ENCODE results near the gene MNDA.

MNDA gene

GRCh38 chr1:158830904-158831507 lies at the start of gene MNDA:
Gene MNDA, plus strand, starts transcription at chr1:158831351. Its CDS starts 10,803 bp downstream, at chr1:158842154.
- DNase-seq (ENCODE audit: low read depth), result no peak
- no peak within 1 kb of the TSS for H3K4me3 ChIP-seq (ENCODE audit: low read depth, low read length)

DNA sequence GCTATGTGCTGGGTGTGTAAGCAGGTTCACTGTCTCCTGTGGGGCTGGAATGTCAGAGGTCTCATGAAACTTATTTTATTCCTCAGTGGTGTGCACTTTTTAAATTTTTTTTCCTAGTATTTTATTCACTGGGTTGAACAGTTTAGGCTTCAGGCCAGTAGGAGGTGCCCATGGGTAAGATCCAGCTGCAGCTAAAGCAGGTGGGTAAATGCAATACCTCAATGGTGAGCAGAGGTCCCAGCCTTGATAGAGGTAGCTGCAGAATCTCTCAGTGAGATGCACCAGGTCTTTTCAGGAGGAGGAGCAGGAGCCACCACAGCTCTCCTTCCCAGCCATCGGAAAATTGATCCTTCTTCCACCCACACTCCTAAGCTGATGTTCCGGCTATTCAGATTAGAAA lies 37.5 kb upstream of the MNDA start:
- DNase-seq (ENCODE audit: low read depth), result no peak

DNA sequence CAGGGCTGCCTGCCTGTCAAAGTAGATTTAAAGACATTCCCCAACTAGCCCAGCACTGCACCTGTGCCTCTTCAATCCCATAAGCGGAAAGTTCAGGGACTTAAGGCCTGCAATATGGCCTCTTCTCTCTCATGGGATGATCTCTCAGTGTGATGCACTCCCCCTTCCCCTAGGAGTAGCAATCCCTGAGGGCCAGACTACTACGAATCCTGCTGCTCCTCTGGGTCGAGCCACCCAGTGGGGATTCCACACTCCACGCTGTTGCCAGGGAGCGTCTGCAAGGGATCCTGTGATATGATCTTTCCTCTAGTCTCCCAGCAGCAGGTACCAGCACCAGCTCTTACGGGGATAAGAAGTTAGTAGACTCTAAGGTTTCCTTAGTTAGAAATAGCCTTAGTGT lies 36.9 kb upstream of the MNDA start:
- no peak for DNase-seq (ENCODE audit: low read depth)
- H3K4me3 ChIP-seq (ENCODE audit: low read depth, low read length), result no peak overlapping the region

More for the DNA sequence above, 37.5 kb upstream of the MNDA start:
- no peak overlapping the region for H3K4me3 ChIP-seq (ENCODE audit: low read depth, low read length)

DNA sequence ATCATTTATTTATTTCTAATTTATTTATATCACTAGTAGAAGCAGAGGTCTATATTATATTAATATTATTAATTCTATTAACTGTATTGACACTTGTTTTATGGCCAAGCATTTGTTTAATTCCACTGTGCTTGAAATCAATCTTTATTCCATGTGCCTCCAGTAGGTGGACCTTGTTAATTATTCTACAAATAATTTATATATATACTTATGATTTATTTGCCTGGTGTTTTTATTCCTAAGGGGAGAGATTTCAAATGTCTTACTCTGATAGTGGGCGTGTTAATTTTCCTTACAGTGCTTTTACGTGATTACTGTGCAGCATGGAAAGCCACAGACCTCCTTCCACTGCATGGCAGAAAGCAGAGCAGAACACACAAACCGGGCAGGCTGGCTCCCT lies 32.6 kb upstream of the MNDA start:
- H3K4me3 ChIP-seq (ENCODE audit: low read depth, low read length), result no peak overlapping the region
- no peak for DNase-seq (ENCODE audit: low read depth)

DNA sequence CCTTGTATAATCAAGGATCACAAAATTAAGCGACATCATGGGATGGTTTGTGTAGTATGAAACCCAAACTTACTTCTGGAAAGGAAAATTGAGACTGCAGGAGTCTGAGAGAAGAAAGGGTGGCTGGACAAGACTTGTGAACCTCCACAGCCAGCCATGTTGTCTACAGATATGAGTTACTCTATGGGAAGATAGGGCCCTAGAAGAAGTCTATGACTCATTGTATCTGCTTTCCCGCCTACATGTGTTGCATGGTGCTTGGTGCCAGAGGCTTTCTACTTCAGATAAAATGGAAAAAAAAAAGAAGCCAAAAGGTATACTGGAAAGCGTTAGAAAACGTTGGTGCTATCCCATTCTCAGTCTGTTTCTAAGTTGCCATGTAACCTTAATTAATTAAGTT lies 31.5 kb upstream of the MNDA start:
- no peak overlapping the region for H3K4me3 ChIP-seq (ENCODE audit: low read depth, low read length)
- DNase-seq (ENCODE audit: low read depth), result no peak

DNA sequence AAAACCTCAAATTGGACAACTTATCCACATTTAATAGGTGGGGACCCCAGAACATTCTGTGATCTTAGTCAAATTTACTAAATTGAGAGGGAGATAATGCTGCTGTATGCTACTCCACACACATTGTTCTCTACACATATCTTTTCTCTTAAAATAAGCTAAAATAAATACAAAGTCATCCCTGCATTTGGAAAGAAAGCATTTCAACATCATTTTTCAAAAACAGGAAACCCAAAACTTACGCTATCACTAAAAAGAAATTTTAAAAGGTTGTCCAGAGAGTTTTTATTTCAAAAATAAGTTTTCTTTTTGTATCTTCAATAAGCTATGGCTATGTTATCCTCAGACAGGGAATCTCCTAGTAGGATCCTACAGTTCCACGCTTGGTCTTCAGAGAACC lies 30.6 kb upstream of the MNDA start:
- H3K4me3 ChIP-seq (ENCODE audit: low read depth, low read length), result no peak overlapping the region
- no peak for DNase-seq (ENCODE audit: low read depth)

DNA sequence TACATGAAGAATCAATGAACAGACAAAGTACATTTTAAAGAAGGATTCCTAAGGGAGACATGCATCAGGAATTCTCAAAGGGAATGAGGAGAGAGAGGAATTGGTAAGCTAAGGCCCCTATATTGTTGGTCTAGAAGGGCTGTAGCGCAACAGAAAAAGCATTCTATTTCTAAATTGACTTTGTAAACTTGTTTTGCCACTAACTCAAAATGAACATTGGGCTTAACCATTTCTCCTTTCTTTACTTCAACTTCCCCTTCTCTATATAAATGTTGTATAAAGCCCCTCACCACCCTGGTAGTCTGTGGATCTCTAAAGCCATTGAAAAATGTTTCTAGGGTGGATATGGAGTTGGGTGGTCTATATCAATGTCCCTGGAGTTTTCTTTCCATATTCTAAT lies 29.8 kb upstream of the MNDA start:
- DNase-seq (ENCODE audit: low read depth), result no peak
- H3K4me3 ChIP-seq (ENCODE audit: low read depth, low read length), result no peak overlapping the region

DNA sequence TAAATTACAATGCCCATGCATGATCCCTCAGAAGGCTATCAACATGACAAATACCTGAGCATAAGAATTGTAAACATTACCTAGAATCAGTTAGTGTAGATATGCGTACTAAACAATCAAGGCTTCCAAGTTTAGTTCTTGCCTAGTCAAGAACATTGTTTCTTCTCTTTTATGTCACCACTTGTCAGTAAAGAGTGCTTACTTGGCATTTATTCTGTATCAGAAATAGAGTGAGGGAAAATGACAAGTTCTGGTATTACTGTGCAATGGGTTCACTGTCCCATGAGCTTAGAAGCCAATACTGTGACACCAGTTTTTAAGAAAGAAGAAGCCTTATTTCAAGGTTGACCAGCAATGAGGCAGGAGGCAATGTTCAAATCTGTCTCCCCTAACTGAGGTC lies 27.5 kb upstream of the MNDA start:
- H3K4me3 ChIP-seq (ENCODE audit: low read depth, low read length), result no peak overlapping the region

GRCh38 chr1:158806916-158807536 lies 24.1 kb upstream of the MNDA start:
- no peak for DNase-seq (ENCODE audit: low read depth)

More for the DNA sequence above, 27.5 kb upstream of the MNDA start:
- no peak for DNase-seq (ENCODE audit: low read depth)

GRCh38 chr1:158809256-158809655 lies 21.9 kb upstream of the MNDA start:
- DNase-seq (ENCODE audit: low read depth), result no peak
- no peak overlapping the region for H3K4me3 ChIP-seq (ENCODE audit: low read depth, low read length)

More at GRCh38 chr1:158806916-158807536, 24.1 kb upstream of the MNDA start:
- H3K4me3 ChIP-seq (ENCODE audit: low read depth, low read length), result no peak overlapping the region

- no peak overlapping the region for H3K4me3 ChIP-seq (ENCODE audit: low read depth, low read length)
- no peak for DNase-seq (ENCODE audit: low read depth)
These were observed 21.3 kb upstream of the MNDA start for GRCh38 chr1:158809862-158810261.

- no peak overlapping the region for H3K4me3 ChIP-seq (ENCODE audit: low read depth, low read length)
- DNase-seq (ENCODE audit: low read depth), result no peak
These were observed 20.8 kb upstream of the MNDA start for GRCh38 chr1:158810311-158810710.

GRCh38 chr1:158812336-158812735 lies 18.8 kb upstream of the MNDA start:
- no peak for DNase-seq (ENCODE audit: low read depth)
- no peak overlapping the region for H3K4me3 ChIP-seq (ENCODE audit: low read depth, low read length)

- H3K4me3 ChIP-seq (ENCODE audit: low read depth, low read length), result no peak overlapping the region
- no peak for DNase-seq (ENCODE audit: low read depth)
These were observed 18.0 kb upstream of the MNDA start for GRCh38 chr1:158813164-158813563.

DNA sequence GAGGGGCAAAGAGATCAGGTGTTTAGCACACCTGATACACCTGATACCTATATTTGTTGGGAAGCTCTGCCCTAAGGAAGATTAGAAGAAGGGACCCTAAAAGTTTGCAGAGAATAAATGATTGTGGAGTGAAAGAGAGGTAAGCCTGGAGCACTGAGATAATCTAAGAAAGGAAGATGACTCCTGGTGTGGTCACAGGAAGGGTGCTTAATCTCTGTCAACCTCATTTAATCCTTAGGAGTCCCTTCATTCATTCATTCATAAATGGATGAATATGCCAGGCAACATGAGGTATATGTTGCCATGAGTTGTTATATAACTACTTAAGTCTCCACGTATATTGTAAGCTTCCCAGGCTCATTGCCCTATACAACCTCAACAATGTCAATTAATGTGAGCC lies 16.2 kb upstream of the MNDA start:
- no peak overlapping the region for H3K4me3 ChIP-seq (ENCODE audit: low read depth, low read length)
- no peak for DNase-seq (ENCODE audit: low read depth)

- no peak for DNase-seq (ENCODE audit: low read depth)
- no peak overlapping the region for H3K4me3 ChIP-seq (ENCODE audit: low read depth, low read length)
These were observed 12.6 kb upstream of the MNDA start for GRCh38 chr1:158818560-158818959.

DNA sequence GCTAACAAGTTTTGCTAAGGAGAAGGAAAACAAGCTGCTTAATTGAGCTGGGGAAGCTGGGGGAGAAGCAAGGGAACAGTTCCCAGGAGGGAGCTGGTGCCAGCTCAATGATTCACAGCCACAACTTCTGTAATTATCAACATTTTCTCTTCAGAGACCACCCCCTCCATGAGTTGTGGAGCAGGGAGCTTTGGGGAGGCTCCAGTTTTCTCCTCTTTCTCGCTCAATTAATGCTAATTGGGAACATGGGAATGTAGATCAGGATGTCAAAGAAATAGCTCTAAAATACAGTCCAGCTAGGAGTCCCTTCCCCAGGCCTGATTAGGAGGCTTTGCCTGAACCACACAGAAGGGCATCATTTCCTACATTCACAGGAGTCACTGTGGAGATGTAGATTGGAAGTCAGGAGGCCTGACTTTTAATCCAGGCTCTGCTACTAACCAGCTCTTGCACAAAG lies 12.1 kb upstream of the MNDA start:
- no peak for DNase-seq (ENCODE audit: low read depth)
- no peak overlapping the region for H3K4me3 ChIP-seq (ENCODE audit: low read depth, low read length)

GRCh38 chr1:158819461-158820443 lies 11.4 kb upstream of the MNDA start:
- H3K4me3 ChIP-seq (ENCODE audit: low read depth, low read length), result no peak overlapping the region
- DNase-seq (ENCODE audit: low read depth), result no peak

DNA sequence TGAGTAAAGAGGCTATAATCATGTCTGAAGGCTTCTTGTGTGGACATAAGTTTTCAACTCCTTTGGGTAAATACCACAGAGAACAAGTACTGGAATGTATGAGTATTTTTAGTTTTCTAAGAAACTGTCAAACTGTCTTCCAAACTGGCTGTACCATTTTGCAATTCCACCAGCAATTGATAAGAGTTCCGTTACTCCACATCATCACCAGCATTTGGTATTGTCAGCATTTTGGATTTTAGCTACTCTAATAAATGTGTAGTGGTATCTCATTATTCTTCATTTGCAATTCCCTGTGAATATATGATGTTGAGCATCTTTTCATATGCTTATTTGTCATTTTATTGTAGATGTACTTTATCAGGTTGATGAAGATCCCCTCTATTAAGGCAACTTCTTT lies 9.4 kb upstream of the MNDA start:
- H3K4me3 ChIP-seq (ENCODE audit: low read depth, low read length), result no peak overlapping the region
- DNase-seq (ENCODE audit: low read depth), result no peak

GRCh38 chr1:158830074-158830677 lies 975 bp upstream of the MNDA start:
- no peak overlapping the region for H3K4me3 ChIP-seq (ENCODE audit: low read depth, low read length)
- no peak for DNase-seq (ENCODE audit: low read depth)
